Upper lobe of left lung (tissue), 4 donors: Measurements from ENCODE around the gene GARNL3.

ENCODE experiments used
- CTCF ChIP-seq, 6 experiments: fragments of 450-650 bp in 4 of 6; fragments of 200-600 bp in 2 of 6; sonication (generic) in 2 of 6; IDR thresholded peaks; one replicate each; pipeline ENCODE4 v1.5.1; 2016 to 2019; ENCODE audit warnings: antibody characterized with exemption in 6 of 6
- EP300 ChIP-seq, 4 donors: sonication (generic); formaldehyde crosslinking; IDR thresholded peaks; one replicate each; pipeline ENCODE4 v1.5.1; 2017; ENCODE audit warnings: antibody characterized with exemption in 4 of 4, control low read depth in 2 of 4
- POLR2A ChIP-seq, 4 donors: fragments of 450-650 bp; IDR thresholded peaks; one replicate each; pipeline ENCODE4 v1.5.1; 2016 to 2017; ENCODE audit warnings: antibody characterized with exemption in 4 of 4, mild to moderate bottlenecking in 2 of 4
- POLR2AphosphoS5 ChIP-seq, 2 donors: sonication (generic); formaldehyde crosslinking; IDR thresholded peaks; one replicate each; pipeline ENCODE4 v1.5.1; 2017; ENCODE audit warnings: antibody characterized with exemption in 2 of 2

- TF ChIP-seq POLR2A (IDR thresholded peaks at IDR 0.05) (no peak), CTCF (IDR thresholded peaks at IDR 0.05) (no peak), POLR2AphosphoS5 (IDR thresholded peaks at IDR 0.05) (no peak), EP300 (IDR thresholded peaks at IDR 0.05) (no peak)
These were observed 138.0 kb downstream of the GARNL3 start for GRCh38 chr9:127402401-127403090.
